Endothelial cell (in vitro differentiated cells): Measurements from ENCODE around the gene UROC1. TPM values are rescaled to one million over a fixed set of nuclear protein-coding genes. Genes with fewer than 3 reads are reported as not detected.

Experiments
- DNase-seq: peaks from one replicate; pipeline ENCODE4 v3.0.0; 2021; ENCODE audit warnings: low spot score
- H3K27ac Mint-ChIP-seq: one replicate; pipeline ENCODE4 v1.8.0; 2021; ENCODE audit warnings: mixed read lengths, inconsistent platforms; ENCODE audit not compliant: unreplicated experiment
- H3K27me3 Mint-ChIP-seq: one replicate; pipeline ENCODE4 v1.8.0; 2021; ENCODE audit warnings: mild to moderate bottlenecking, moderate library complexity, mixed read lengths, inconsistent platforms; ENCODE audit not compliant: unreplicated experiment
- H3K36me3 Mint-ChIP-seq: one replicate; pipeline ENCODE4 v1.8.0; 2021; ENCODE audit warnings: mild to moderate bottlenecking, low read depth, mixed read lengths, inconsistent platforms; ENCODE audit not compliant: unreplicated experiment
- H3K4me1 Mint-ChIP-seq: one replicate; pipeline ENCODE4 v1.8.0; 2021; ENCODE audit warnings: mild to moderate bottlenecking, mixed read lengths, inconsistent platforms; ENCODE audit not compliant: unreplicated experiment
- H3K4me3 Mint-ChIP-seq: one replicate; pipeline ENCODE4 v1.8.0; 2021; ENCODE audit warnings: mild to moderate bottlenecking, mixed read lengths, inconsistent platforms; ENCODE audit not compliant: unreplicated experiment
- H3K9me3 Mint-ChIP-seq: one replicate; pipeline ENCODE4 v1.8.0; 2021; ENCODE audit warnings: mixed read lengths, inconsistent platforms; ENCODE audit not compliant: unreplicated experiment
- CTCF ChIP-seq: fragments of 200-600 bp; sonication (generic); IDR thresholded peaks from one replicate; pipeline ENCODE4 v1.5.0; 2021; ENCODE audit warnings: antibody characterized with exemption; ENCODE audit not compliant: unreplicated experiment
- total RNA-seq: library from RNA; stranded (reverse); fragmentation: NEBNext Ultra II Directional; extraction: Animal tissue kit (Norgen Biotek cat#: 25700); gene quantifications from one replicate; pipeline ENCODE4 v1.2.1, GENCODE V29; 2021; ENCODE audit not compliant: unreplicated experiment

UROC1 gene
- total RNA-seq, 1 donor from 2014 or later, result not detected

GRCh38 chr3:126521122-126521891 is 3.7 kb upstream of the UROC1 start:
- no peaks in the 10 kb centered on the region for H3K36me3 Mint-ChIP-seq
- H3K27me3 Mint-ChIP-seq, result peaks cover 5% of the 10 kb centered on the region
- TF ChIP-seq CTCF, result no peak
- DNase-seq, result no peak
- no peaks in the 10 kb centered on the region for H3K9me3 Mint-ChIP-seq
- H3K27ac Mint-ChIP-seq, result no peak overlapping the region
- H3K4me3 Mint-ChIP-seq, result no peak overlapping the region
- H3K4me1 Mint-ChIP-seq, result no peaks in the 10 kb centered on the region

GRCh38 chr3:126519506-126520455 is 2.2 kb upstream of the UROC1 start:
- Mint-ChIP-seq H3K27me3 (peaks cover 5% of the 10 kb centered on the region), H3K9me3 (no peaks in the 10 kb centered on the region), H3K4me3 (no peak overlapping the region), H3K36me3 (no peaks in the 10 kb centered on the region), H3K27ac (no peak overlapping the region), H3K4me1 (no peaks in the 10 kb centered on the region)
- no peak for TF ChIP-seq CTCF
- no peak for DNase-seq

GRCh38 chr3:126518779-126519177 is 1.2 kb upstream of the UROC1 start:
- no peaks in the 10 kb centered on the region for H3K9me3 Mint-ChIP-seq
- no peak for TF ChIP-seq CTCF
- no peak for DNase-seq
- H3K36me3 Mint-ChIP-seq, result no peaks in the 10 kb centered on the region
- no peak overlapping the region for H3K27ac Mint-ChIP-seq
- H3K4me1 Mint-ChIP-seq, result no peaks in the 10 kb centered on the region
- peaks cover 5% of the 10 kb centered on the region for H3K27me3 Mint-ChIP-seq
- H3K4me3 Mint-ChIP-seq, result no peak overlapping the region

GRCh38 chr3:126517986-126518778 is 609 bp upstream of the UROC1 start:
- no peaks in the 10 kb centered on the region for H3K4me1 Mint-ChIP-seq
- TF ChIP-seq CTCF, result no peak

More at GRCh38 chr3:126517986-126518778, 609 bp upstream of the UROC1 start:
- DNase-seq, result no peak
- no peak overlapping the region for H3K27ac Mint-ChIP-seq
- peaks cover 3% of the 10 kb centered on the region for H3K27me3 Mint-ChIP-seq
- no peak overlapping the region for H3K4me3 Mint-ChIP-seq
- no peaks in the 10 kb centered on the region for H3K9me3 Mint-ChIP-seq
- H3K36me3 Mint-ChIP-seq, result no peaks in the 10 kb centered on the region
